Muscle of back (tissue), 11 donors: ENCODE data around the gene PRKAR1B. TPM values are rescaled to one million over a fixed set of nuclear protein-coding genes. Genes with fewer than 3 reads are reported as not detected.

Source experiments
- DNase-seq, 3 donors: peaks; one replicate each; pipeline versions ENCODE4 v3.0.0 to v3.0.0-alpha.2; 2013
- polyA plus RNA-seq, 10 donors: library from polyadenylated mRNA; unstranded; fragments of 120-200 nt; gene quantifications; one replicate each; pipeline ENCODE4 v1.2.1, GENCODE V29; 2013; ENCODE audit not compliant: insufficient read length in 10 of 10

PRKAR1B gene
- polyA plus RNA-seq, 10 donors: 18.4 to 39.6 (median 27.5) TPM

- DNase-seq: no peak
Measured at GRCh38 chr7:591856-592628, 135.0 kb downstream of the PRKAR1B start.

DNA sequence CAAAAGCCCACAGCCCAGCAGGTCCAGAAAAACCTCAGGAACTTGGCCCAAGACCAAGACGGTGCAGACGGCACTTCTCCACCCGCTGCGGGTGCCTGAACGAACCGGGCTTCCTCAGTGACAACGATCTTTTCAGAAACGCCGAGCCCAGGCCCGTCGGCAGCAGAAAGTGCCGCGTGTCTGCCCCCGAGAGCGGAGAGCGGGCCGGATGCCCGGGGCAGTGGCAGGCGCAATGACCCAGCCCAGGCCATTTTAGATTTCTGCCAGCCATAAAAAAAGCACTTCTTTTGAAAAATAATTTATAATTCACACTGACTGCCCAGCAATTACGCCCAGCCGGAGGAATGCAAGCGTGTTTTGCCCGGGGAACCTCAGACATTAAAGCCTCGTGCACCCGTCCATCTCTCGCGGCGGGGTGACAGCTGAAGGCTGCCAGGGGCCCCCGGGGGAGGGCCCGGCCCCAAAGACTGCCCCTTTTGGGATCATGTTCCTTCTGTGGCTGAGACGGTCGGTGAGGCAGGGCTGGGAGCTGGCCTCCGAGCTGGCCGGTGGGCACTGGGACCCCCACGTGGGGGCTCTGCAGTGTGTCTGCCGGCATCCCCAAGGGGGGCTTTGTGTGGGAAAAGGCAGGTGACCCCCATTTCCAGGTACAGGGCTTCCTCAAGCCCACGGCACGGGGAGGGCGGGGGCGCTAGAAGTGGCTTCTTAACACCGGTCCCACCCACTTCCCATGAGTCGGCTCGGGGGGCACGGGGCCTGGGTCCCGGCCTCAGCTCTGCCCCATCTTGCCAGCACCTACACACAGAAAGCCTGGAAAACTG lies 136.1 kb downstream of the PRKAR1B start:
- DNase-seq: peak in 1 of 3 donors; percentile 39

- DNase-seq: no peak
Measured at GRCh38 chr7:589781-590575, 137.1 kb downstream of the PRKAR1B start.

- peak in 1 of 3 donors; percentile 49 for DNase-seq
Measured at GRCh38 chr7:587767-588166, 139.3 kb downstream of the PRKAR1B start.

- no peak for DNase-seq
Measured at GRCh38 chr7:586494-586893, 140.6 kb downstream of the PRKAR1B start.

- DNase-seq: no peak
Measured at GRCh38 chr7:585873-586272, 141.2 kb downstream of the PRKAR1B start.

DNA sequence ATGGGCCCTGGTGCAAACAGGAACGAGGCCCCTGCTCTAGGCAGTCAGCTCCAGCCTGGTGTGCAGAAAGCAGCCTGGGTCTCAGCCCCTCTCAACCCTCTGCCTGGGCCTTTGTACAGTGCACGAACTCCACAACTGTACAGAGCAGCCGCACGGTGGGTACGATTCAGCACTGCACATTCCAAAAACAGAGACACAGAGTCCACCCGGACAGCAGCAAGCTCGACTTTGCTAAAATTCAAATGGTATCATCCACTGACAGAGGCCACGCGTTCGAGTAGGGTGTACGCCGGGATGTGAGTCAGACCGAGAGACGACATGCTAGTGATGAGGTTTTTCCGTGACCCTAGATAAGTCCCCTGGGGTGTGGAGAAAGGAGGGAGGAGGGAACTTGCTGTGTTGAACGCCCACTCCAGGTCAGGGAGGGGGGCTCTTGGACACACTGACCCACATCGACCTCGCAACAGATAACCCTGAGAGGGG lies 141.8 kb downstream of the PRKAR1B start:
- DNase-seq: no peak

- DNase-seq: no peak
Measured at GRCh38 chr7:584820-585219, 142.3 kb downstream of the PRKAR1B start.

GRCh38 chr7:584122-584465 lies 143.0 kb downstream of the PRKAR1B start:
- no peak for DNase-seq

GRCh38 chr7:583410-584121 lies 143.5 kb downstream of the PRKAR1B start:
- DNase-seq: no peak

- DNase-seq: no peak
Measured at GRCh38 chr7:582931-583330, 144.2 kb downstream of the PRKAR1B start.

DNA sequence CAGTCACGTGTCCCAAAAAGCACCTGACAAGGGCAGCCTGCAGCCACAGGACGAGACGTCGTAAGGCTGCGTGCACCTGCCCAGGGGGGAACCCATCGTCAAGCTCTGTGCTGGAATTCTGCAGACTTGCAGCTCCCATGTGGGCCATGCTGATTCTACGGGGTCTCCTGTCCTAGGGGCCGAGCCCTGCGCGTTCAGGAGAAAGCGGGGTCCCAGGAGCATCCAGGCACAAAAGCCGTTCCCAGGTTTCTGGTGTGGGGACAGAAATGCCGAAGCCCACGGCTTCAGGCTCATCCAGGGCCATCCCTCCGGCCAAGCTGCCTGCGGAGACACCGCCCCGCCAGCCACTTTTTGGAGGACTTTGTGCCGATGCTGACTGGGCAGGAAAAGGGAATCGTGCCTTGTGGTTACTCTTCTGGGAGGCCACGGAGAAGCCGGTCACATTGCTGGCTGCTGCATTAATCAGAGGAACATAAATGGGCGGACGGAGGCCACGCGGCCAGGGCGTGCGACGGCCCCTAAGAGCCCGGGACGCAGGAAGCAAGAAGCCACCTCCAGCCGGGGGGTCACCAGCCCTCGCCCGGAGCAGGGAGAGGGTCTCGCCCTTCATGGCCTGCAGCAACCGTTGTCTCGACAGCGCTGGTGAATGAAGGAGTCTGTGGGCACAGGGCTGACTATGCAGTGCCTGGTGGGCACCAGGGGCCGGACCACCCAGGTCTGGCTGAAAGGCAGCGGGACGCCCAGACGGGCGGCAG lies 144.8 kb downstream of the PRKAR1B start:
- DNase-seq: no peak

- no peak for DNase-seq
Measured at GRCh38 chr7:578386-578785, 148.7 kb downstream of the PRKAR1B start.

DNA sequence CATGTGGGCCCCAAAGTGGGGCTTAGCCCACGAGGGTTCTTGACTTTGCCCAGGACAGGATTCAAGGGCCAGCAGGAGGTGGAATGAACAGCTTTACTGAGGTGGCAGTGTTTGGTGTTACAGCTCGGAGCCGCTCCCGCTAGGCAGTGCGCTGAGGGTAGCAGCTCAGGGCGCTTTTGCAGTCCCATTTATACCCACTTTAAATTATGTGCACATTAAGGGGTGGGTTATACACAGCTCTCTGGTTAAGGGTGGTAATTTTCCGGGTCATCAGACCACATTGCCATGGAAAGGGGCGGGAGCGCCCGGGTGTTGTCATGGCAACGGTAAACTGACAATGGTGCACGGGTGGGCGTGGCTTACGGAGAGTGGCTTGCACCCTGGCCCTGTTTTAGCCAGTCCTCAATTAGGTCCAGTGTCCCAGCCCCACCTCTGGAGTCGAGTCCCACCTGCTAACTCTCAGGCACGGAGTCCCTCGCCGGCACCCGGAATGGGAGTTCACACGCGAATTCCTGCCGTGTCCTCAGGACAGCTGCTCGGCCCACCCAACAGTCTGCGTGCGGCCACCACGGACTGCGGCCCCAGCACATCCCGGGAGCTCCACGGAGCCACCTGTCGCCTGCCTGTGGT lies 149.2 kb downstream of the PRKAR1B start:
- peak in 1 of 3 donors; percentile 25 for DNase-seq

- no peak for DNase-seq
Measured at GRCh38 chr7:577278-577665, 149.8 kb downstream of the PRKAR1B start.

DNA sequence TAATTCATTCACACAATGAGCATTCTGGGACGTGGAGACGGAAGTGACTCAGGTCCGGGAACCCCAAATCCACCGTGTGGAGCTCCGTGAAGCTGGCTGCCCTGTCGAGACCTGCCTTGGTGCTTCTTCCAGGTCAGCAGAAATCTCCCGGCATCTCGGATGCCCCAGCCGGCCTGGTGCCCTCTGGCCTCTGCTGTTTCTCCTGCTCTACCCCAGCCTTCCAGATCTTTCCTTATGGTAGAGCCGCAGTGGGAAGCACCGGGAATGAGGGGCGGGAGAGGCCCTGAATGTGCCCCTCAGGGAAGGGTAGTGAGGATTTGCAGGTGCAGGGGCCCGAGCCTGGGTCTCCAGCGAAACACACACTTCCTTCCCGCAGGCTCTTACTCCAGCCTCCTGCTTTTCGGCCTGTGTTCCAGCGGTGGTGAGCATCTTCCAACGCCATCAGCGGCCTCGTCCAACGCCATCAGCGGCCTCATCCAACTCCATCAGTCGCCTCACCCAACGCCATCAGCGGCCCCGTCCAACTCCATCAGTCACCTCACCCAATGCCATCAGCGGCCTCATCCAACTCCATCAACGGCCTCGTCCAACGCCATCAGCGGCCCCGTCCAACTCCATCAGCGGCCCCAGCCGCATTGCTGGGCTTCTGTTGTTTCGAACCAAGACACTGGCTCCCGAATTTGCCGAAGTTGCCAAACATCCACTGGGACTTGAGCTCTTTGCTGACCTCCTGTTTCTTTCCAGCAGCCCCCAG lies 150.4 kb downstream of the PRKAR1B start:
- no peak for DNase-seq

DNA sequence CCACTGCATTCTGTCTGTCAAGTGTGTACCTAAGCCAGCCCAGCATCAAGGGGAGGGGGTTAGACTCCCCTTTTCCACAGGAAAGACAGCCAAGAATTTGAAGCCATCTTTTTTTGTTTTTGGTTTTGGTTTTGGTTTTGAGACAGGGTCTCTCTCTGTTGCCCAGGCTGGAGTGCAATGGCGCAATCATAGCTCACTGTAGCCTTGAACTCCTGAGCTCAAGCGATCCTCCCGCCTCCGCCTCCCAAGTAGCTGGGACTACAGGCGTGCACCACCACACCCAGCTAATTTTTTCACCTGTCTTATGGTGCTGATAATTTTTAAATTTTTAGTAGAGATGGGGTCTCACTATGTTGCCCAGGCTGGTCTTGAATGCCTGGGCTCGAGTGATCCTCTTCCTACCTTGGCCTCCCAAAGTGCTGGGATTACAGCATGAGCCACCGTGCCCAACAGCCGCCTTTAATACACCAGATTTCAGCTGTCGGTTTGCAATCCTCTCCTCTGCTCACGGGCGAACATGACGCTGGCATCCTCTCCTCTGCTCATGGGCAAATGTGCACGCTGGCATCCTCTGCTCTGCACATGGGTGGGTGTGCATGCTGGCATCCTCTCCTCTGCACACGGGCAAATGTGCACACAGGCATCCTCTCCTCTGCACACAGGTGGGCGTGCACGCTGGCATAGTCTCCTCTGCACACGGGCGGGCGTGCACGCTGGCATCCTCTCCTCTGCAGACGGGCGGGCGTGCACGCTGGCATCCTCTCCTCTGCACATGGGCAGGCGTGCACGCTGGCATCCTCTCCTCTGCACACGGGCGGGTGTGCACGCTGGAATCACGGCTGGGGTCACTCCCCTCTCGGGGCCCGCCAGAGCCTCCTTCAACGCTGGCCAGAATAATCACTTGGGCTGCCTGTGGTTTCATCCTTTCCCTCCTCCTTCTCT lies 151.4 kb downstream of the PRKAR1B start:
- DNase-seq: no peak

GRCh38 chr7:574661-575395 lies 152.3 kb downstream of the PRKAR1B start:
- peak; percentile 57 to 79 (median 59) for DNase-seq
